HCT116 (cell line): Measurements from ENCODE around the gene ASIP. TPM values are rescaled to one million over a fixed set of nuclear protein-coding genes. Genes with fewer than 3 reads are reported as not detected.

ENCODE experiments used
- ATAC-seq: fragments of 200-7000 bp; cut with Tn5 transposase; 2 replicates; pipeline ENCODE4 v1.9.1; 2020; ENCODE audit warnings: mild to moderate bottlenecking, moderate library complexity
- BruUV-seq: library from RNA; stranded (reverse); fragments of 400-500 nt; replicated peaks from 2 replicates; lab custom pipeline; 2021; lab: Mats Ljungman, UMichigan
- CTCF ChIA-PET: fragments of 300-600 bp; sonication (Branson Sonifier 250); formaldehyde crosslinking; loops from one replicate; lab custom pipeline; 2021; ENCODE audit warnings: antibody characterized with exemption; lab: Charles Lee
- POLR2A ChIA-PET: fragments of 300-600, 350-600 bp; sonication (Branson Sonifier 250); formaldehyde crosslinking; loops from one replicate; lab custom pipeline; 2021; ENCODE audit warnings: antibody characterized with exemption; lab: Charles Lee
- RAD21 ChIA-PET, 2 experiments: fragments of 300-600 bp; sonication (Branson Sonifier 250); formaldehyde crosslinking; loops; one replicate each; lab custom pipeline; 2023; ENCODE audit warnings: low total read pairs in 2 of 2; ENCODE audit not compliant: uncharacterized antibody in 2 of 2, unreplicated experiment in 2 of 2, low non-redundant PET in 1 of 2; lab: Charles Lee
- DNase-seq: peaks from one replicate; pipeline ENCODE4 v3.0.0-alpha.2; 2010; ENCODE audit warnings: low read depth, low spot score
- H2AFZ ChIP-seq: fragments of 200-600 bp; shearing (Covaris generic), sonication (generic); 2 replicates; pipeline ENCODE4 v1.6.1; 2017; ENCODE audit warnings: low read depth, mixed run types, mixed read lengths, antibody characterized with exemption, low read length; ENCODE audit not compliant: poor library complexity, severe bottlenecking
- H3K27ac ChIP-seq: 2 replicates; pipeline ENCODE4 v1.5.1; 2012; ENCODE audit warnings: low read depth, low read length
- H3K27me3 ChIP-seq: fragments of 200-600 bp; sonication (generic); 2 replicates; pipeline ENCODE4 v1.6.1; 2016; ENCODE audit warnings: mixed run types, low read length, mixed read lengths; ENCODE audit not compliant: insufficient read depth
- H3K36me3 ChIP-seq, 2 experiments: fragments of 200-500 bp in 1 of 2; fragments of 200-600 bp in 1 of 2; sonication (Bioruptor generic) in 1 of 2; sonication (generic) in 1 of 2; 2 replicates each; pipeline versions ENCODE4 v1.5.1 to v1.6.1; 2014 to 2016; ENCODE audit warnings: low read length in 2 of 2, inconsistent platforms in 1 of 2, mixed read lengths in 1 of 2, mixed run types in 1 of 2; ENCODE audit not compliant: insufficient read depth in 2 of 2, control insufficient read depth in 1 of 2
- H3K4me1 ChIP-seq, 2 experiments: fragments of 200-600 bp in 1 of 2; sonication (generic) in 1 of 2; 2 replicates each; pipeline versions ENCODE4 v1.5.1 to v1.6.1; 2012 to 2017; ENCODE audit warnings: low read length in 2 of 2, inconsistent platforms in 1 of 2, mild to moderate bottlenecking in 1 of 2, mixed read lengths in 1 of 2, mixed run types in 1 of 2, moderate library complexity in 1 of 2; ENCODE audit not compliant: insufficient read depth in 2 of 2, control insufficient read depth in 1 of 2
- H3K4me2 ChIP-seq: fragments of 200-600 bp; sonication (generic); 2 replicates; pipeline ENCODE4 v1.6.1; 2017; ENCODE audit warnings: mixed run types, low read length, mixed read lengths
- H3K4me3 ChIP-seq, 2 experiments: fragments of 200-600 bp in 1 of 2; sonication (generic) in 1 of 2; replicated peaks in 1 of 2; 2 replicates each; pipeline ENCODE4 v1.5.1; 2011 to 2016; ENCODE audit warnings: low read length in 2 of 2, control low read depth in 1 of 2, low read depth in 1 of 2, mild to moderate bottlenecking in 1 of 2, mixed read lengths in 1 of 2, mixed run types in 1 of 2
- H3K79me2 ChIP-seq: fragments of 200-600 bp; sonication (generic); 2 replicates; pipeline ENCODE4 v1.6.1; 2017; ENCODE audit warnings: mild to moderate bottlenecking, mixed run types, low read length, moderate library complexity, mixed read lengths; ENCODE audit not compliant: insufficient read depth
- H3K9ac ChIP-seq: fragments of 200-600 bp; sonication (generic); 2 replicates; pipeline ENCODE4 v1.6.1; 2016; ENCODE audit warnings: low read length, mixed read lengths
- H3K9me2 ChIP-seq: fragments of 200-600 bp; sonication (generic), shearing (Covaris generic); 2 replicates; pipeline ENCODE4 v1.6.1; 2017; ENCODE audit warnings: mixed run types, mild to moderate bottlenecking, moderate library complexity; ENCODE audit not compliant: insufficient read depth
- H3K9me3 ChIP-seq, 2 experiments: fragments of 200-500 bp in 1 of 2; fragments of 200-600 bp in 1 of 2; sonication (Bioruptor generic) in 1 of 2; sonication (generic) in 1 of 2; 2 replicates each; pipeline ENCODE4 v1.6.1; 2014 to 2017; ENCODE audit warnings: low read length in 2 of 2, mixed read lengths in 2 of 2, inconsistent platforms in 1 of 2, low read depth in 1 of 2, mild to moderate bottlenecking in 1 of 2, mixed run types in 1 of 2, moderate library complexity in 1 of 2; ENCODE audit not compliant: control insufficient read depth in 1 of 2, insufficient read depth in 1 of 2
- H4K20me1 ChIP-seq: fragments of 200-600 bp; sonication (generic), shearing (Covaris generic); 2 replicates; pipeline ENCODE4 v1.6.1; 2017; ENCODE audit warnings: mixed run types, mild to moderate bottlenecking, moderate library complexity; ENCODE audit not compliant: insufficient read depth
- CBX3 ChIP-seq: IDR thresholded peaks from 2 replicates; pipeline ENCODE4 v1.6.1; 2012; ENCODE audit warnings: low read depth
- CEBPB ChIP-seq: IDR thresholded peaks from 2 replicates; pipeline ENCODE4 v1.6.1; 2012; ENCODE audit warnings: low read depth
- ELF1 ChIP-seq: IDR thresholded peaks from 2 replicates; pipeline ENCODE4 v1.6.1; 2012; ENCODE audit warnings: low read depth, borderline replicate concordance
- FOSL1 ChIP-seq: IDR thresholded peaks from 2 replicates; pipeline ENCODE4 v1.6.1; 2012; ENCODE audit warnings: low read depth
- POLR2A ChIP-seq: IDR thresholded peaks from 2 replicates; pipeline ENCODE4 v1.7.0; 2011; ENCODE audit warnings: borderline replicate concordance; ENCODE audit not compliant: insufficient read depth, insufficient read length; ENCODE audit errors: extremely low read depth
- RAD21 ChIP-seq: IDR thresholded peaks from 2 replicates; pipeline ENCODE4 v1.6.1; 2012; ENCODE audit warnings: low read depth, mild to moderate bottlenecking
- SIN3A ChIP-seq: IDR thresholded peaks from 2 replicates; pipeline ENCODE4 v1.6.1; 2012; ENCODE audit warnings: low read depth
- SP1 ChIP-seq: IDR thresholded peaks from 2 replicates; pipeline ENCODE4 v1.6.1; 2012; ENCODE audit warnings: low read depth
- SRF ChIP-seq: IDR thresholded peaks from 2 replicates; pipeline ENCODE4 v1.6.1; 2012; ENCODE audit warnings: low read depth
- TCF7L2 ChIP-seq: IDR thresholded peaks from 2 replicates; pipeline ENCODE4 v1.7.0; 2011; ENCODE audit warnings: borderline replicate concordance, inconsistent platforms; ENCODE audit not compliant: insufficient read depth, insufficient read length; ENCODE audit errors: extremely low read depth
- YY1 ChIP-seq: IDR thresholded peaks from 2 replicates; pipeline ENCODE4 v1.6.1; 2011; ENCODE audit warnings: low read length, low read depth, moderate library complexity, mild to moderate bottlenecking; ENCODE audit not compliant: insufficient replicate concordance; ENCODE audit errors: extremely low read depth
- ZFX ChIP-seq: fragments of 450-650 bp; IDR thresholded peaks from 2 replicates; pipeline ENCODE4 v1.6.1; 2017
- intact Hi-C: fragments of 100-400 bp; cut with micrococcal nuclease; formaldehyde crosslinking; loops from 2 replicates; pipeline ENCODE4 v1.10.0; 2022
- total RNA-seq: library from RNA; stranded (reverse); gene quantifications from one replicate; pipeline ENCODE4 v1.2.1, GENCODE V29; 2021; ENCODE audit not compliant: unreplicated experiment
- TF ChIP-seq, protein P1 (sequence below): IDR thresholded peaks from 2 replicates; pipeline ENCODE4 v1.6.1; 2012; ENCODE audit warnings: low read depth
- TF ChIP-seq, protein P2 (sequence below): IDR thresholded peaks from 2 replicates; pipeline ENCODE4 v1.6.1; 2011; ENCODE audit warnings: mild to moderate bottlenecking, low read length, moderate library complexity; ENCODE audit not compliant: insufficient replicate concordance; ENCODE audit errors: extremely low read depth
- TF ChIP-seq, protein P3 (sequence below), 3 experiments: fragments of 200-600 bp in 1 of 3; sonication (generic) in 1 of 3; IDR thresholded peaks in 2 of 3; conservative IDR thresholded peaks in 1 of 3; 2 replicates each; pipeline ENCODE4 v1.5.1; 2012 to 2017; ENCODE audit warnings: low read depth in 2 of 3, low read length in 2 of 3, antibody characterized with exemption in 1 of 3, borderline replicate concordance in 1 of 3, control low read depth in 1 of 3, mild to moderate bottlenecking in 1 of 3, mixed read lengths in 1 of 3, mixed run types in 1 of 3, moderate library complexity in 1 of 3; ENCODE audit not compliant: insufficient read depth in 1 of 3
- TF ChIP-seq, protein P4 (sequence below): IDR thresholded peaks from 2 replicates; pipeline ENCODE4 v1.6.1; 2012

Gene ASIP
- total RNA-seq, 1 experiment from 2014 or later: not detected

DNA sequence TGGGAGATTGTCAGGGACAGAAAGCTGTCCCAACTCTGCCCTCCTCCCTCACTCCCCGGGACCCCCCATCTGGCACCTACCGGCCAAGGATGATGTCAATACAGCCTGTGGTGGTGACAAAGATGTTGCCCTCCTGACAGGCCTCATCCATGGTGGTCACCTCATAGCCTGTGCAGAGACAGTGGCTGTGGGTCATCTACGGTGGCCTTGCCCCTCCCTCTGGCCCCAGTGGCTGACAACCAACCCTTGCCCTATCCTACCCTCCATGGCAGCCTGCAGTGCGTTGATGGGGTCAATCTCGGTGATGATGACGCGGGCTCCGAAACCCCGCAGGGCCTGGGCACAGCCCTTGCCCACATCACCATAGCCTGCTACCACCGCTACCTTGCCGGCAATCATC, 49.2 kb downstream of the ASIP start:
- no peak overlapping the region for H3K4me2 ChIP-seq
- H3K9me3 ChIP-seq: no peaks in the 10 kb centered on the region
- no peaks in the 10 kb centered on the region for H3K4me1 ChIP-seq
- peaks cover 38% of the 10 kb centered on the region for H3K79me2 ChIP-seq
- H2AFZ ChIP-seq: no peak overlapping the region
- no peak overlapping the region for H3K27ac ChIP-seq
- BruUV-seq: no TSS peak
- ChIA-PET POLR2A (interaction anchor here (1.1 kb wide), 1 partner anchor 11 kb away, joined by 4 read pairs; no protein-coding TSS in a partner anchor), CTCF (no interaction called here), RAD21 (no interaction called here)
- intact Hi-C loops: no loop called here
- H4K20me1 ChIP-seq: 0 out of 2 replicates have a peak, but pooled peaks cover 3% of the 10 kb centered on the region
- H3K9ac ChIP-seq: no peak overlapping the region
- H3K27me3 ChIP-seq: no peaks in the 10 kb centered on the region
- DNase-seq (no peak), ATAC-seq (no peak)
- no peak overlapping the region for H3K4me3 ChIP-seq
- TF ChIP-seq, protein P1, sequence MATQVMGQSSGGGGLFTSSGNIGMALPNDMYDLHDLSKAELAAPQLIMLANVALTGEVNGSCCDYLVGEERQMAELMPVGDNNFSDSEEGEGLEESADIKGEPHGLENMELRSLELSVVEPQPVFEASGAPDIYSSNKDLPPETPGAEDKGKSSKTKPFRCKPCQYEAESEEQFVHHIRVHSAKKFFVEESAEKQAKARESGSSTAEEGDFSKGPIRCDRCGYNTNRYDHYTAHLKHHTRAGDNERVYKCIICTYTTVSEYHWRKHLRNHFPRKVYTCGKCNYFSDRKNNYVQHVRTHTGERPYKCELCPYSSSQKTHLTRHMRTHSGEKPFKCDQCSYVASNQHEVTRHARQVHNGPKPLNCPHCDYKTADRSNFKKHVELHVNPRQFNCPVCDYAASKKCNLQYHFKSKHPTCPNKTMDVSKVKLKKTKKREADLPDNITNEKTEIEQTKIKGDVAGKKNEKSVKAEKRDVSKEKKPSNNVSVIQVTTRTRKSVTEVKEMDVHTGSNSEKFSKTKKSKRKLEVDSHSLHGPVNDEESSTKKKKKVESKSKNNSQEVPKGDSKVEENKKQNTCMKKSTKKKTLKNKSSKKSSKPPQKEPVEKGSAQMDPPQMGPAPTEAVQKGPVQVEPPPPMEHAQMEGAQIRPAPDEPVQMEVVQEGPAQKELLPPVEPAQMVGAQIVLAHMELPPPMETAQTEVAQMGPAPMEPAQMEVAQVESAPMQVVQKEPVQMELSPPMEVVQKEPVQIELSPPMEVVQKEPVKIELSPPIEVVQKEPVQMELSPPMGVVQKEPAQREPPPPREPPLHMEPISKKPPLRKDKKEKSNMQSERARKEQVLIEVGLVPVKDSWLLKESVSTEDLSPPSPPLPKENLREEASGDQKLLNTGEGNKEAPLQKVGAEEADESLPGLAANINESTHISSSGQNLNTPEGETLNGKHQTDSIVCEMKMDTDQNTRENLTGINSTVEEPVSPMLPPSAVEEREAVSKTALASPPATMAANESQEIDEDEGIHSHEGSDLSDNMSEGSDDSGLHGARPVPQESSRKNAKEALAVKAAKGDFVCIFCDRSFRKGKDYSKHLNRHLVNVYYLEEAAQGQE: no peak
- TF ChIP-seq, protein P2, sequence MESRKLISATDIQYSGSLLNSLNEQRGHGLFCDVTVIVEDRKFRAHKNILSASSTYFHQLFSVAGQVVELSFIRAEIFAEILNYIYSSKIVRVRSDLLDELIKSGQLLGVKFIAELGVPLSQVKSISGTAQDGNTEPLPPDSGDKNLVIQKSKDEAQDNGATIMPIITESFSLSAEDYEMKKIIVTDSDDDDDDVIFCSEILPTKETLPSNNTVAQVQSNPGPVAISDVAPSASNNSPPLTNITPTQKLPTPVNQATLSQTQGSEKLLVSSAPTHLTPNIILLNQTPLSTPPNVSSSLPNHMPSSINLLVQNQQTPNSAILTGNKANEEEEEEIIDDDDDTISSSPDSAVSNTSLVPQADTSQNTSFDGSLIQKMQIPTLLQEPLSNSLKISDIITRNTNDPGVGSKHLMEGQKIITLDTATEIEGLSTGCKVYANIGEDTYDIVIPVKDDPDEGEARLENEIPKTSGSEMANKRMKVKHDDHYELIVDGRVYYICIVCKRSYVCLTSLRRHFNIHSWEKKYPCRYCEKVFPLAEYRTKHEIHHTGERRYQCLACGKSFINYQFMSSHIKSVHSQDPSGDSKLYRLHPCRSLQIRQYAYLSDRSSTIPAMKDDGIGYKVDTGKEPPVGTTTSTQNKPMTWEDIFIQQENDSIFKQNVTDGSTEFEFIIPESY: no peak
- no peak for TF ChIP-seq YY1
- no peak for TF ChIP-seq ELF1
- TF ChIP-seq CBX3: no peak
- no peak for TF ChIP-seq SP1
- no peak for TF ChIP-seq POLR2A
- no peak for TF ChIP-seq SRF
- TF ChIP-seq, protein P3, sequence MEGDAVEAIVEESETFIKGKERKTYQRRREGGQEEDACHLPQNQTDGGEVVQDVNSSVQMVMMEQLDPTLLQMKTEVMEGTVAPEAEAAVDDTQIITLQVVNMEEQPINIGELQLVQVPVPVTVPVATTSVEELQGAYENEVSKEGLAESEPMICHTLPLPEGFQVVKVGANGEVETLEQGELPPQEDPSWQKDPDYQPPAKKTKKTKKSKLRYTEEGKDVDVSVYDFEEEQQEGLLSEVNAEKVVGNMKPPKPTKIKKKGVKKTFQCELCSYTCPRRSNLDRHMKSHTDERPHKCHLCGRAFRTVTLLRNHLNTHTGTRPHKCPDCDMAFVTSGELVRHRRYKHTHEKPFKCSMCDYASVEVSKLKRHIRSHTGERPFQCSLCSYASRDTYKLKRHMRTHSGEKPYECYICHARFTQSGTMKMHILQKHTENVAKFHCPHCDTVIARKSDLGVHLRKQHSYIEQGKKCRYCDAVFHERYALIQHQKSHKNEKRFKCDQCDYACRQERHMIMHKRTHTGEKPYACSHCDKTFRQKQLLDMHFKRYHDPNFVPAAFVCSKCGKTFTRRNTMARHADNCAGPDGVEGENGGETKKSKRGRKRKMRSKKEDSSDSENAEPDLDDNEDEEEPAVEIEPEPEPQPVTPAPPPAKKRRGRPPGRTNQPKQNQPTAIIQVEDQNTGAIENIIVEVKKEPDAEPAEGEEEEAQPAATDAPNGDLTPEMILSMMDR (IDR thresholded peaks at IDR 0.05 in 2 of 3, conservative IDR thresholded peaks at IDR 0.05 in 1 of 3; ENCODE audit: borderline replicate concordance in 1 of 3, insufficient read depth in 1 of 3, low read depth in 2 of 3, low read length in 2 of 3): no peak
- TF ChIP-seq, protein P4, sequence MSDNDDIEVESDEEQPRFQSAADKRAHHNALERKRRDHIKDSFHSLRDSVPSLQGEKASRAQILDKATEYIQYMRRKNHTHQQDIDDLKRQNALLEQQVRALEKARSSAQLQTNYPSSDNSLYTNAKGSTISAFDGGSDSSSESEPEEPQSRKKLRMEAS: no peak
- no peak for TF ChIP-seq SIN3A
- TF ChIP-seq FOSL1: no peak
- no peak for TF ChIP-seq RAD21
- TF ChIP-seq TCF7L2: no peak
- no peak for TF ChIP-seq ZFX
- no peak for TF ChIP-seq CEBPB
- no peaks in the 10 kb centered on the region for H3K9me2 ChIP-seq
- peaks cover 69 to 88% of the 10 kb centered on the region in 2 experiments for H3K36me3 ChIP-seq
